GM12878 (cell line): ENCODE measurements around the gene GRK1. TPM values are rescaled to one million over a fixed set of nuclear protein-coding genes. Genes with fewer than 3 reads are reported as not detected.

ENCODE experiments used
- ATAC-seq: fragments of 200-7000 bp; cut with Tn5 transposase; 3 replicates; pipeline ENCODE4 v1.9.1; 2020; ENCODE audit warnings: mild to moderate bottlenecking, moderate library complexity
- BruUV-seq: library from RNA; stranded (reverse); fragments of 400-500 nt; replicated peaks from 2 replicates; lab custom pipeline; 2021; lab: Mats Ljungman, UMichigan
- CTCF ChIA-PET: fragments of 300-600 bp; sonication (Branson Sonifier 250); formaldehyde crosslinking; extraction: SDS; loops from one replicate; lab custom pipeline; 2021; ENCODE audit warnings: inconsistent platforms; lab: Yijun Ruan, JAX
- POLR2A ChIA-PET: fragments of 350-600 bp; formaldehyde crosslinking; extraction: SDS; loops from one replicate; lab custom pipeline; 2021; ENCODE audit warnings: inconsistent platforms; lab: Charles Lee
- RAD21 ChIA-PET: fragments of 300-600 bp; sonication (Branson Sonifier 250); formaldehyde crosslinking; loops from one replicate; lab custom pipeline; 2023; ENCODE audit warnings: antibody characterized with exemption; ENCODE audit not compliant: unreplicated experiment; lab: Charles Lee
- SMC1A ChIA-PET: fragments of 300-600 bp; sonication (Branson Sonifier 250); formaldehyde crosslinking; loops from one replicate; lab custom pipeline; 2023; ENCODE audit not compliant: unreplicated experiment, uncharacterized antibody; lab: Charles Lee
- DNase-seq: peaks from one replicate; pipeline ENCODE4 v3.0.0-alpha.2; 2011; ENCODE audit warnings: low read depth, low spot score
- FAIRE-seq: peaks from 3 replicates; lab custom pipeline; 2011; peaks lifted over from hg19 to GRCh38; lab: Jason Lieb, UNC
- H2AFZ ChIP-seq: 2 replicates; pipeline ENCODE4 v1.6.0; 2011; ENCODE audit warnings: low read depth, low read length, control low read depth; ENCODE audit not compliant: control insufficient read depth
- H3K27ac ChIP-seq: 2 replicates; pipeline ENCODE4 v1.5.1; 2011; ENCODE audit warnings: control low read depth; ENCODE audit not compliant: control insufficient read depth, insufficient read depth
- H3K27me3 ChIP-seq, 2 experiments: replicated peaks in 1 of 2; 2 replicates each; pipeline versions ENCODE4 v1.6.0 to v1.6.1; 2011; ENCODE audit warnings: low read length in 1 of 2; ENCODE audit not compliant: control insufficient read depth in 2 of 2, insufficient read depth in 2 of 2
- H3K36me3 ChIP-seq, 2 experiments: 2 replicates each; pipeline ENCODE4 v1.5.1; 2011; ENCODE audit warnings: low read length in 1 of 2; ENCODE audit not compliant: control insufficient read depth in 2 of 2, insufficient read depth in 2 of 2
- H3K4me1 ChIP-seq: 2 replicates; pipeline ENCODE4 v1.6.1; 2011; ENCODE audit warnings: mild to moderate bottlenecking, low read length, moderate library complexity, mixed read lengths; ENCODE audit not compliant: control insufficient read depth, insufficient read depth
- H3K4me2 ChIP-seq: 2 replicates; pipeline ENCODE4 v1.6.0; 2011; ENCODE audit warnings: control low read depth; ENCODE audit not compliant: control insufficient read depth, insufficient read depth
- H3K4me3 ChIP-seq: fragments of 200-600 bp; sonication (generic); 2 replicates; pipeline ENCODE4 v1.5.1; 2016
- H3K79me2 ChIP-seq: 2 replicates; pipeline ENCODE4 v1.6.0; 2011; ENCODE audit warnings: low read length; ENCODE audit not compliant: control insufficient read depth, insufficient read depth
- H3K9ac ChIP-seq: 2 replicates; pipeline ENCODE4 v1.8.0; 2011; ENCODE audit warnings: low read length, control low read depth, mixed read lengths; ENCODE audit not compliant: control insufficient read depth, insufficient read depth
- H3K9me3 ChIP-seq: replicated peaks from 3 replicates; pipeline ENCODE4 v1.5.1; 2011; ENCODE audit warnings: mild to moderate bottlenecking, low read length; ENCODE audit not compliant: control insufficient read depth, insufficient read depth
- H4K20me1 ChIP-seq: 2 replicates; pipeline ENCODE4 v1.6.0; 2011; ENCODE audit not compliant: control insufficient read depth, insufficient read depth
- BCL11A ChIP-seq: IDR thresholded peaks from 2 replicates; pipeline ENCODE4 v1.6.1; 2011; ENCODE audit warnings: low read depth, low read length
- CHD4 ChIP-seq: fragments of 200-600 bp; sonication (generic); IDR thresholded peaks from 2 replicates; pipeline ENCODE4 v1.6.1; 2016; ENCODE audit warnings: mild to moderate bottlenecking
- DPF2 ChIP-seq: fragments of 450-650 bp; IDR thresholded peaks from 2 replicates; pipeline ENCODE4 v1.6.1; 2017; ENCODE audit warnings: mild to moderate bottlenecking
- ETV6 ChIP-seq, 2 experiments: fragments of 450-650 bp in 1 of 2; IDR thresholded peaks in 1 of 2; conservative IDR thresholded peaks in 1 of 2; 2 replicates each; pipeline ENCODE4 v1.6.1; 2014; ENCODE audit warnings: antibody characterized with exemption in 1 of 2, borderline replicate concordance in 1 of 2, low read depth in 1 of 2, mild to moderate bottlenecking in 1 of 2, moderate library complexity in 1 of 2
- HDGF ChIP-seq: fragments of 450-650 bp; IDR thresholded peaks from 2 replicates; pipeline ENCODE4 v1.6.1; 2016; ENCODE audit warnings: antibody characterized with exemption
- KAT2A ChIP-seq: conservative IDR thresholded peaks from 2 replicates; pipeline ENCODE4 v1.6.1; 2011; ENCODE audit warnings: low read depth, low read length; ENCODE audit not compliant: control insufficient read depth
- NRF1 ChIP-seq: conservative IDR thresholded peaks from 2 replicates; pipeline ENCODE4 v1.6.1; 2011; ENCODE audit warnings: mild to moderate bottlenecking, low read depth, low read length, improper control_type of control experiment
- RAD51 ChIP-seq: fragments of 450-650 bp; IDR thresholded peaks from 2 replicates; pipeline ENCODE4 v1.6.1; 2016; ENCODE audit warnings: moderate library complexity, mild to moderate bottlenecking, inconsistent platforms
- RBBP5 ChIP-seq: fragments of 200-600 bp; sonication (generic); conservative IDR thresholded peaks from 2 replicates; pipeline ENCODE4 v1.6.1; 2016
- SUPT20H ChIP-seq: IDR thresholded peaks from 2 replicates; pipeline ENCODE4 v1.6.1; 2011; ENCODE audit warnings: low read depth, mild to moderate bottlenecking, low read length, moderate library complexity, borderline replicate concordance; ENCODE audit not compliant: control insufficient read depth
- YBX1 ChIP-seq: fragments of 450-650 bp; IDR thresholded peaks from 2 replicates; pipeline ENCODE4 v1.6.1; 2016; ENCODE audit warnings: antibody characterized with exemption
- ZNF207 ChIP-seq: fragments of 450-650 bp; IDR thresholded peaks from 2 replicates; pipeline ENCODE4 v1.6.1; 2014; ENCODE audit warnings: antibody characterized with exemption, mild to moderate bottlenecking, borderline replicate concordance
- ZNF384 ChIP-seq: IDR thresholded peaks from 2 replicates; pipeline ENCODE4 v1.6.1; 2012; ENCODE audit warnings: low read depth, mild to moderate bottlenecking, low read length, improper control_type of control experiment, borderline replicate concordance
- WGBS: methylation state at CpG from one replicate; pipeline ENCODE4 v1.1.6; 2016; ENCODE audit warnings: low lambda C conversion rate; ENCODE audit not compliant: insufficient replicate concordance, insufficient coverage; ENCODE audit errors: missing lambda C conversion rate; 5-methylcytosine and 5-hydroxymethylcytosine counted together
- in situ Hi-C: fragments of 300-500 bp; cut with MboI; formaldehyde crosslinking; loops from 9 replicates; pipeline ENCODE4 v1.14.3; 2018; ENCODE audit warnings: mixed read lengths
- intact Hi-C: fragments of 100-400 bp; cut with micrococcal nuclease; formaldehyde crosslinking; loops from one replicate; pipeline ENCODE4 v1.14.2; 2022; ENCODE audit not compliant: unreplicated experiment
- polyA plus RNA-seq, 11 experiments: library from polyadenylated mRNA; depleted of rRNA in 4 of 11; unstranded in 6 of 11; stranded (reverse) in 5 of 11; fragments of >200 nt; fragmentation: Nextera tagmentation in 4 of 11; fragmentation: Illumina TruSeq in 1 of 11; extraction: Ambion mirVana in 4 of 11; extraction: Trizol in 1 of 11; gene quantifications; 1 replicate in 1 of 11; 2 replicates in 10 of 11; pipeline versions ENCODE4 v1.2.1 to v1.2.3, GENCODE V29; 2011 to 2016; ENCODE audit warnings: inconsistent platforms in 2 of 11, missing spikeins in 2 of 11, low read depth in 1 of 11
- total RNA-seq, 4 experiments: library from RNA; depleted of rRNA in 3 of 4; stranded (reverse); fragments of >200 nt in 3 of 4; fragmentation: Illumina TruSeq in 1 of 4; extraction: Trizol in 1 of 4; gene quantifications; 2 replicates each; pipeline versions ENCODE4 v1.2.1 to v1.2.3, GENCODE V29; 2013 to 2021
- TF ChIP-seq, protein P1 (sequence below): fragments of 450-650 bp; IDR thresholded peaks from 2 replicates; pipeline ENCODE4 v1.6.1; 2017; ENCODE audit warnings: mild to moderate bottlenecking, moderate library complexity
- TF ChIP-seq, protein P2 (sequence below): fragments of 450-650 bp; IDR thresholded peaks from 2 replicates; pipeline ENCODE4 v1.6.1; 2016; ENCODE audit warnings: mild to moderate bottlenecking, moderate library complexity, borderline replicate concordance

GRK1 gene
- total and polyA plus RNA-seq, 10 of the 15 experiments (the other 5 are each of a cell fraction or from before 2014, with no cell fraction given) = under 0.01 to 0.04 TPM; not detected in 8

DNA sequence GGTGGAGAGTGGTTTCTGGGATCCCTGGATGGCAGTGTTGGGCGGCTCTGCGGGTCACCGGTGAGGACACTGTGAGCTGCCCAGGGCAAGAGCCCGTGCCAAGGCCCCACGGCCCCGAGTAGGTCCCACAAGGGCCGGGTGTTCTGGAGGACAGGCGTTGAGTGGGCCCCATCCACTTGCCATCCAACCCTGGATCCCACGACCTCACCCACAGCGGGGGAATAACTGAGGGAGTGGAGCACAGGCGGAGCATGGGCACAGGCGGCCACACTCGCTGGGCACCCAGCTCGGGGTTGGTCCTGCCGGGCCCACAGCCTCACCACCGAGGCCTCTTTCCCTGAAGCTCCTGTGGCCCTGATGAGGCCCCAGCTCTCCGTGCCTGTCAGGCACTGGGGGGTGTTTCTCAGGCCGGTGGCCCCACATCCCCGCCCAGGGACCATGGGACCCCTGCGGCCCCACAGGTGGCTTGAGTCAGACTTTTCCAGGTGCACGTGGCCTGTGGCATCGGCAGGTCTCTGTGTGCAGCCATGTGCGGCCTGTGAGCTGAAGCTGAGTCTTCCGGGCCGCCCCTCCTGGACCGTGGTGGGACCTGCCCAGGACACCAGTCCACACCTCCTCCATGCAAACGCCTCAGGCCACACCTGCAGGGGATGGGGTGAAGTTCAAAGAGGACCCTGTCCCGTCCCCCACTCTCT, 108.6 kb downstream of the GRK1 start:
- Histone ChIP-seq H3K4me2 (no peak overlapping the region), H2AFZ (no peak overlapping the region), H4K20me1 (no peaks in the 10 kb centered on the region), H3K79me2 (no peaks in the 10 kb centered on the region), H3K4me1 (no peaks in the 10 kb centered on the region), H3K4me3 (no peak overlapping the region), H3K9me3 (no peaks in the 10 kb centered on the region), H3K27ac (no peak overlapping the region), H3K9ac (no peak overlapping the region), H3K27me3 (no peaks in the 10 kb centered on the region; a peak in 1 of 4 replicates), H3K36me3 (no peaks in the 10 kb centered on the region)
- BruUV-seq = no TSS peak
- intact Hi-C loops = no loop called here
- FAIRE-seq = no peak
- ChIA-PET POLR2A (no interaction called here), RAD21 (no interaction called here), SMC1A (no interaction called here), CTCF (no interaction called here)
- DNase-seq = no peak
- ATAC-seq = no peak
- WGBS = 57% methylated on average over 25 of the region's 28 CpGs
- in situ Hi-C loops = no loop called here
- TF ChIP-seq, protein P1, sequence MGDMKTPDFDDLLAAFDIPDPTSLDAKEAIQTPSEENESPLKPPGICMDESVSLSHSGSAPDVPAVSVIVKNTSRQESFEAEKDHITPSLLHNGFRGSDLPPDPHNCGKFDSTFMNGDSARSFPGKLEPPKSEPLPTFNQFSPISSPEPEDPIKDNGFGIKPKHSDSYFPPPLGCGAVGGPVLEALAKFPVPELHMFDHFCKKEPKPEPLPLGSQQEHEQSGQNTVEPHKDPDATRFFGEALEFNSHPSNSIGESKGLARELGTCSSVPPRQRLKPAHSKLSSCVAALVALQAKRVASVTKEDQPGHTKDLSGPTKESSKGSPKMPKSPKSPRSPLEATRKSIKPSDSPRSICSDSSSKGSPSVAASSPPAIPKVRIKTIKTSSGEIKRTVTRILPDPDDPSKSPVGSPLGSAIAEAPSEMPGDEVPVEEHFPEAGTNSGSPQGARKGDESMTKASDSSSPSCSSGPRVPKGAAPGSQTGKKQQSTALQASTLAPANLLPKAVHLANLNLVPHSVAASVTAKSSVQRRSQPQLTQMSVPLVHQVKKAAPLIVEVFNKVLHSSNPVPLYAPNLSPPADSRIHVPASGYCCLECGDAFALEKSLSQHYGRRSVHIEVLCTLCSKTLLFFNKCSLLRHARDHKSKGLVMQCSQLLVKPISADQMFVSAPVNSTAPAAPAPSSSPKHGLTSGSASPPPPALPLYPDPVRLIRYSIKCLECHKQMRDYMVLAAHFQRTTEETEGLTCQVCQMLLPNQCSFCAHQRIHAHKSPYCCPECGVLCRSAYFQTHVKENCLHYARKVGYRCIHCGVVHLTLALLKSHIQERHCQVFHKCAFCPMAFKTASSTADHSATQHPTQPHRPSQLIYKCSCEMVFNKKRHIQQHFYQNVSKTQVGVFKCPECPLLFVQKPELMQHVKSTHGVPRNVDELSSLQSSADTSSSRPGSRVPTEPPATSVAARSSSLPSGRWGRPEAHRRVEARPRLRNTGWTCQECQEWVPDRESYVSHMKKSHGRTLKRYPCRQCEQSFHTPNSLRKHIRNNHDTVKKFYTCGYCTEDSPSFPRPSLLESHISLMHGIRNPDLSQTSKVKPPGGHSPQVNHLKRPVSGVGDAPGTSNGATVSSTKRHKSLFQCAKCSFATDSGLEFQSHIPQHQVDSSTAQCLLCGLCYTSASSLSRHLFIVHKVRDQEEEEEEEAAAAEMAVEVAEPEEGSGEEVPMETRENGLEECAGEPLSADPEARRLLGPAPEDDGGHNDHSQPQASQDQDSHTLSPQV = no peak
- no peak for TF ChIP-seq NRF1
- no peak for TF ChIP-seq RAD51
- TF ChIP-seq CHD4 = no peak
- no peak for TF ChIP-seq RBBP5
- no peak for TF ChIP-seq BCL11A
- TF ChIP-seq ETV6 (conservative IDR thresholded peaks at IDR 0.05 in 1 of 2, IDR thresholded peaks at IDR 0.05 in 1 of 2; ENCODE audit: borderline replicate concordance in 1 of 2, low read depth in 1 of 2) = no peak
- no peak for TF ChIP-seq ZNF207
- TF ChIP-seq KAT2A = no peak
- TF ChIP-seq, protein P2, sequence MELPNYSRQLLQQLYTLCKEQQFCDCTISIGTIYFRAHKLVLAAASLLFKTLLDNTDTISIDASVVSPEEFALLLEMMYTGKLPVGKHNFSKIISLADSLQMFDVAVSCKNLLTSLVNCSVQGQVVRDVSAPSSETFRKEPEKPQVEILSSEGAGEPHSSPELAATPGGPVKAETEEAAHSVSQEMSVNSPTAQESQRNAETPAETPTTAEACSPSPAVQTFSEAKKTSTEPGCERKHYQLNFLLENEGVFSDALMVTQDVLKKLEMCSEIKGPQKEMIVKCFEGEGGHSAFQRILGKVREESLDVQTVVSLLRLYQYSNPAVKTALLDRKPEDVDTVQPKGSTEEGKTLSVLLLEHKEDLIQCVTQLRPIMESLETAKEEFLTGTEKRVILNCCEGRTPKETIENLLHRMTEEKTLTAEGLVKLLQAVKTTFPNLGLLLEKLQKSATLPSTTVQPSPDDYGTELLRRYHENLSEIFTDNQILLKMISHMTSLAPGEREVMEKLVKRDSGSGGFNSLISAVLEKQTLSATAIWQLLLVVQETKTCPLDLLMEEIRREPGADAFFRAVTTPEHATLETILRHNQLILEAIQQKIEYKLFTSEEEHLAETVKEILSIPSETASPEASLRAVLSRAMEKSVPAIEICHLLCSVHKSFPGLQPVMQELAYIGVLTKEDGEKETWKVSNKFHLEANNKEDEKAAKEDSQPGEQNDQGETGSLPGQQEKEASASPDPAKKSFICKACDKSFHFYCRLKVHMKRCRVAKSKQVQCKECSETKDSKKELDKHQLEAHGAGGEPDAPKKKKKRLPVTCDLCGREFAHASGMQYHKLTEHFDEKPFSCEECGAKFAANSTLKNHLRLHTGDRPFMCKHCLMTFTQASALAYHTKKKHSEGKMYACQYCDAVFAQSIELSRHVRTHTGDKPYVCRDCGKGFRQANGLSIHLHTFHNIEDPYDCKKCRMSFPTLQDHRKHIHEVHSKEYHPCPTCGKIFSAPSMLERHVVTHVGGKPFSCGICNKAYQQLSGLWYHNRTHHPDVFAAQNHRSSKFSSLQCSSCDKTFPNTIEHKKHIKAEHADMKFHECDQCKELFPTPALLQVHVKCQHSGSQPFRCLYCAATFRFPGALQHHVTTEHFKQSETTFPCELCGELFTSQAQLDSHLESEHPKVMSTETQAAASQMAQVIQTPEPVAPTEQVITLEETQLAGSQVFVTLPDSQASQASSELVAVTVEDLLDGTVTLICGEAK = no peak
- TF ChIP-seq SUPT20H = no peak
- TF ChIP-seq HDGF = no peak
- no peak for TF ChIP-seq YBX1
- no peak for TF ChIP-seq ZNF384
- TF ChIP-seq DPF2 = no peak
